GM12875 (cell line): ENCODE measurements around the gene PRB2.
"Not testable (repeated sequence)": the region's sequence is repeated elsewhere in the genome, so short reads cannot be mapped to it uniquely, and the experiment has no call there.

Experiments used
- H3K4me3 ChIP-seq: one replicate; pipeline ENCODE4 v1.5.1; 2011; ENCODE audit warnings: low read depth, low read length, control low read depth
- CTCF ChIP-seq: IDR thresholded peaks from 2 replicates; pipeline ENCODE4 v1.5.1; 2011; ENCODE audit warnings: low read depth, mild to moderate bottlenecking, control low read depth, inconsistent platforms, low read length, moderate library complexity, borderline replicate concordance; ENCODE audit not compliant: insufficient read depth

PRB2 gene

DNA sequence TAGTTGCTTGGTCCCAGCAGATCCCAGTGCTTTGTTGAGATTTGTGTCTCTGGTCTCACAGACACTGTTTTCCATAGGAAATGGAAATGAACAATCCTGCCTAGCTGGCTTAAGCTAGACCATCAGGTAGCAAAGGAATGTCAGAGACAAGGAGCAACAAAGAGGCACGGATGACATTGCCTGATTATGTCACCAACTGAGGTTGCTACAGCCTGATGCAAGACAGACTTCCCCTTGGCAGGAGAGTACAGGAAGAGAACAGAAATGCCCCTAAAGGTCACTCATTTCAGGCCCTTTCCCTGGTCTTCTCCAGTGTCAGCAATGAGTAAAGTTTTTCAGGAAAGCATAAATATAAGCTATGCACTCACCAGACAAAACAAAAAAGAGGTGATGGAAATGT, 2.0 kb upstream of the PRB2 start:
- no peak overlapping the region for H3K4me3 ChIP-seq
- TF ChIP-seq CTCF, result no peak

- not testable (repeated sequence) for H3K4me3 ChIP-seq
Observed at GRCh38 chr12:11391456-11391855, 3.9 kb downstream of the PRB2 start.

GRCh38 chr12:11377420-11377819, 17.9 kb downstream of the PRB2 start:
- not testable (repeated sequence) for H3K4me3 ChIP-seq

DNA sequence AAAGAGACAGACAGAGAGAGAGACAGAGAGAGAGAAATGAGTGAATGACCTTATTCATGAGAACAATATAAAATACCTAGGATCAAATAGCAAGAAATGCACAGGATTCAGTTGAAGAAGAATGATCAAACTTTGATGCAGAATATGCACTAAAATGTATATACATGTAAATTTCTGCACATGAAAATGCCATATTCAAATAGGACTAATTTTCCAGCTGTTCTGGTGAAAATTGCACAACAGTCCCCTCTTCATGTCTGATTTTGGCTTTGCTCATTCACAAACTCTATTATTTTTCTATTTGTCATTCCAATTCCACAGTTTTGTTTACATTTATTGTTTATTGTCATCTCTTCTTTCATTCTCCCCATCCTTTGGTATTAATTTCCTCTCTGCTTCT, 34.2 kb downstream of the PRB2 start:
- TF ChIP-seq CTCF, result no peak
- H3K4me3 ChIP-seq, result no peak overlapping the region

DNA sequence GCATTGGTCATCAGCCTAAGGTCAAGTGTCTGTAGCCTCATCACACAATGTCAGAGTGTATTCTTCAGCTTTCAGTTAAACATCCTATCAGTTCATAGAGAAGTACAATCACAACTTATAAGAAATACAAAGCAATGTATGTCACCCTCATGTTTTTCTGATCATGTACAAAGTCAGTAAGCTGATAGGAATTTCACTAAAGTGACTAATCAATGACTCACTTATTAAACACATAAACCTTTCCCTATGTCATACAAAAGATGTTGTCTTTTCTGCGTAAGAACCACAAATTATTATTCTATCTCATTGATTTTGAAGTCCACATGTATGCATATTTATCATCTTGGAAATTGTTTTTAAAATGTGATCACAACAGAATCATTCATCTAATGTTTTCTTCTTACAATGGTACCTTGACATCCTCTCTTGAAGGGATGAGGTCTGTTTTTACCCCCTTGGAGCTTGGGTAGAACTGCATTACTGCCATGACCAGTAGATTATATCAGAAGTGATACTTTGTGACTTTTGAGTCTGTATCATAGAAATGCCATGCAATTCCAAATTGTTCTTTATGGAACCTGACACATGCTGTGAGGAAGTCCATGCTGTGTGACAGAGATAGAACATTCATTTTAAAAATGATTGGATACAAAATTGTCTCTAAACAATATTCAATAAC, 35.0 kb downstream of the PRB2 start:
- H3K4me3 ChIP-seq, result not testable (repeated sequence)

GRCh38 chr12:11351736-11352135, 43.6 kb downstream of the PRB2 start:
- not testable (repeated sequence) for H3K4me3 ChIP-seq

DNA sequence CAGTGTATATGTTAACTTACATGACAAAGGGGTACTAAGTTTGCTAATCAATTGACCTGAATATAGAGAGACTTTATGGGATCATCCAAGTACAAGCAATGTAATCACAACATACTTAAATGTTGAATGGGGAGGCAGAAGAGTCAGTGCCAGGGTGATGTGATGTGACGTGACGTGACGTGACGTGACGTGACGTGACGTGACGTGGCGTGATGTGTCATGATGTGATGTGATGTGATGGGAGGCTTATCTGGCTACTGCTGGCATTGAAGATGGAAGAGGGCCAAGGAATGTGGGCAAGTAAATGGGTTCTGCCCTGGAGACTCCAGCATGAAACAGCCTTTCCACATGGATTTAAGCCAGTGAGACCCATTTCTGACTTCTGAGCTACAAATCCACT, 46.9 kb downstream of the PRB2 start:
- no peak for TF ChIP-seq CTCF
- H3K4me3 ChIP-seq, result no peak overlapping the region

- TF ChIP-seq CTCF, result peak; percentile 12; the same call in 1 of the 2 replicates
- no peak overlapping the region for H3K4me3 ChIP-seq
Observed at GRCh38 chr12:11347810-11348209, 47.6 kb downstream of the PRB2 start.

GRCh38 chr12:11344500-11344899, 50.9 kb downstream of the PRB2 start:
- TF ChIP-seq CTCF, result no peak
- H3K4me3 ChIP-seq, result no peak overlapping the region
